Liver (tissue), 9 donors: Measurements from ENCODE around the gene INPP4A. TPM values are rescaled to one million over a fixed set of nuclear protein-coding genes. Genes with fewer than 3 reads are reported as not detected.

Source experiments
- DNase-seq: peaks from one replicate; pipeline ENCODE4 v3.0.0-alpha.2; 2017; ENCODE audit warnings: low spot score
- H3K27ac ChIP-seq, 2 donors: one replicate each; pipeline ENCODE4 v1.7.0; 2013; ENCODE audit warnings: inconsistent platforms in 2 of 2, low read length in 2 of 2, control low read depth in 1 of 2, low read depth in 1 of 2, mild to moderate bottlenecking in 1 of 2
- H3K27me3 ChIP-seq, 4 donors: one replicate each; pipeline versions ENCODE4 v1.6.1 to v1.7.0; 2013; ENCODE audit warnings: low read length in 3 of 4, inconsistent platforms in 1 of 4, mild to moderate bottlenecking in 1 of 4, moderate library complexity in 1 of 4; ENCODE audit not compliant: control insufficient read depth in 4 of 4, insufficient read depth in 4 of 4
- H3K36me3 ChIP-seq, 4 donors: one replicate each; pipeline versions ENCODE4 v1.6.1 to v1.7.0; 2013; ENCODE audit warnings: low read length in 3 of 4, mild to moderate bottlenecking in 3 of 4, low read depth in 1 of 4, moderate library complexity in 1 of 4; ENCODE audit not compliant: control insufficient read depth in 4 of 4, insufficient read depth in 3 of 4
- H3K4me1 ChIP-seq, 4 donors: one replicate each; pipeline versions ENCODE4 v1.6.1 to v1.7.0; 2013; ENCODE audit warnings: low read length in 3 of 4, mild to moderate bottlenecking in 3 of 4, moderate library complexity in 1 of 4; ENCODE audit not compliant: control insufficient read depth in 4 of 4, insufficient read depth in 4 of 4
- H3K4me3 ChIP-seq, 3 donors: one replicate each; pipeline versions ENCODE4 v1.6.1 to v1.7.0; 2013; ENCODE audit warnings: low read length in 3 of 3, control low read depth in 1 of 3, low read depth in 1 of 3, mild to moderate bottlenecking in 1 of 3
- H3K9ac ChIP-seq, 2 donors: one replicate each; pipeline ENCODE4 v1.7.0; 2013; ENCODE audit warnings: low read length in 2 of 2, mild to moderate bottlenecking in 2 of 2, moderate library complexity in 2 of 2, control low read depth in 1 of 2, low read depth in 1 of 2
- H3K9me3 ChIP-seq, 4 donors: one replicate each; pipeline versions ENCODE4 v1.6.1 to v1.7.0; 2013; ENCODE audit warnings: low read length in 3 of 4; ENCODE audit not compliant: control insufficient read depth in 4 of 4
- EGR1 ChIP-seq, 2 donors: IDR thresholded peaks; 2 replicates each; pipeline ENCODE4 v1.6.1; 2016 to 2018; ENCODE audit warnings: antibody characterized with exemption in 2 of 2, low read depth in 2 of 2
- FOXA1 ChIP-seq: IDR thresholded peaks from 2 replicates; pipeline ENCODE4 v1.6.1; 2016; ENCODE audit warnings: antibody characterized with exemption
- FOXA2 ChIP-seq: IDR thresholded peaks from 2 replicates; pipeline ENCODE4 v1.6.1; 2016; ENCODE audit warnings: antibody characterized with exemption
- GABPA ChIP-seq, 2 donors: IDR thresholded peaks in 1 of 2; conservative IDR thresholded peaks in 1 of 2; 2 replicates each; pipeline ENCODE4 v1.6.1; 2016; ENCODE audit warnings: antibody characterized with exemption in 2 of 2, mild to moderate bottlenecking in 1 of 2, moderate library complexity in 1 of 2
- HNF4A ChIP-seq, 2 donors: conservative IDR thresholded peaks; 2 replicates each; pipeline ENCODE4 v1.6.1; 2016; ENCODE audit warnings: antibody characterized with exemption in 2 of 2, mild to moderate bottlenecking in 2 of 2
- HNF4G ChIP-seq: IDR thresholded peaks from 2 replicates; pipeline ENCODE4 v1.6.1; 2016; ENCODE audit warnings: antibody characterized with exemption
- JUND ChIP-seq, 2 donors: IDR thresholded peaks; 2 replicates each; pipeline ENCODE4 v1.6.1; 2016; ENCODE audit warnings: antibody characterized with exemption in 2 of 2
- NR2F2 ChIP-seq: IDR thresholded peaks from 2 replicates; pipeline ENCODE4 v1.6.1; 2016; ENCODE audit warnings: antibody characterized with exemption
- RAD21 ChIP-seq, 2 donors: IDR thresholded peaks; 2 replicates each; pipeline ENCODE4 v1.6.1; 2016; ENCODE audit warnings: antibody characterized with exemption in 2 of 2, mild to moderate bottlenecking in 2 of 2
- RXRA ChIP-seq, 2 donors: IDR thresholded peaks; 2 replicates each; pipeline ENCODE4 v1.6.1; 2017 to 2018; ENCODE audit warnings: antibody characterized with exemption in 2 of 2, mild to moderate bottlenecking in 1 of 2
- SP1 ChIP-seq: IDR thresholded peaks from 2 replicates; pipeline ENCODE4 v1.6.1; 2018; ENCODE audit warnings: antibody characterized with exemption, mild to moderate bottlenecking
- TAF1 ChIP-seq: conservative IDR thresholded peaks from 2 replicates; pipeline ENCODE4 v1.6.1; 2016; ENCODE audit warnings: antibody characterized with exemption, mild to moderate bottlenecking
- YY1 ChIP-seq: IDR thresholded peaks from 2 replicates; pipeline ENCODE4 v1.6.1; 2016; ENCODE audit warnings: antibody characterized with exemption, mild to moderate bottlenecking
- WGBS: extraction: QIAGEN DNeasy Blood & Tissue Kit; methylation state at CpG from one replicate; pipeline ENCODE4 v1.1.7; 2013; 5-methylcytosine and 5-hydroxymethylcytosine counted together
- polyA plus RNA-seq, 2 donors: library from polyadenylated mRNA; stranded (reverse) in 1 of 2; unstranded in 1 of 2; fragments of 200-250 nt in 1 of 2; fragments of >200 nt in 1 of 2; fragmentation: Nextera tagmentation in 1 of 2; extraction: Ambion mirVana in 1 of 2; gene quantifications; one replicate each; pipeline versions ENCODE4 v1.2.1 to v1.2.3, GENCODE V29; 2013 to 2015
- total RNA-seq, 2 donors: library from RNA; depleted of rRNA; stranded (reverse); fragments of >200 nt; gene quantifications; one replicate each; pipeline ENCODE4 v1.2.3, GENCODE V29; 2014
- TF ChIP-seq, protein P1 (sequence below): IDR thresholded peaks from 2 replicates; pipeline ENCODE4 v1.6.1; 2016; ENCODE audit warnings: antibody characterized with exemption, mild to moderate bottlenecking
- TF ChIP-seq, protein P2 (sequence below): fragments of 150-350 bp; IDR thresholded peaks from 2 replicates; pipeline ENCODE4 v1.5.1; 2017; ENCODE audit warnings: improper control_type of control experiment, low read depth, low read length; ENCODE audit not compliant: missing input control
- TF ChIP-seq, protein P3 (sequence below): IDR thresholded peaks from 2 replicates; pipeline ENCODE4 v1.6.1; 2016; ENCODE audit warnings: antibody characterized with exemption
- TF ChIP-seq, protein P4 (sequence below): IDR thresholded peaks from 2 replicates; pipeline ENCODE4 v1.6.1; 2016; ENCODE audit warnings: antibody characterized with exemption
- TF ChIP-seq, protein P5 (sequence below): IDR thresholded peaks from 2 replicates; pipeline ENCODE4 v1.6.1; 2016; ENCODE audit warnings: antibody characterized with exemption
- donor health status: healthy.
- donor health status: healthy.
- donor health status: healthy.
- donor health status: healthy.
- donor health status: healthy.

The INPP4A gene
- total and polyA plus RNA-seq, 4 donors = 2.9 to 14.9 (median 7.2) TPM

DNA sequence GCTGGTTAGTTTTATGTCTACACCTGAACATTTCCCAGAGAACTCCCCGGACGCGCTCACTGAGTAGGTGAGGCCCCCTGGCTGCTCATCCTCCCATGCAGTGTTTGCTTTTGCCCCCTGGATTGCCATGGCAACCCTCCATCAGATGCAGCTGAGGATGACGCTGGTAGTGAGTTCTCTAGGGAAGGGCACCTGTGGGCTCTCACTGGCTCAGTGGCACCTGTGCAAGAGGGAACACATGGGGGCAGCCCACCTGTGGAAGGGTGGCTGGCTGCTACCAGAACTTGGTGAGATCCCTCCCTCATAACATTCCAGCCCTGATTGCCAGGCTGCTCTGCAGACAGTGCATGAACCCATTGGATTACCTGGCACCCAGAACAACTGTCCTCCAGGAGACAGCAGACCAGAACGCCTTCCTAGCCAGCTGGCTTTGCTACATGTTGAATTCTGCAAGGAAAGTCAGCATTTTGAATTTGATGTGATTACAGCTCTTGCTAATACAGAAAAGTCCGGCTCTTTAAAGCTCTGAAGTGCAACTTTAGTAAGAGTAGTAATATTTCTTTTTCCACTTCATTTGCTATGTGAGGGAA lies 142.0 kb downstream of the INPP4A start:
- Histone ChIP-seq H3K36me3 (peaks cover 0 to 6% (median 3%) of the 10 kb centered on the region in 4 donors), H3K9ac (no peak overlapping the region), H3K4me1 (peaks cover 0 to 7% (median 3%) of the 10 kb centered on the region in 4 donors), H3K27ac (no peak overlapping the region), H3K27me3 (no peaks in the 10 kb centered on the region), H3K4me3 (no peak overlapping the region), H3K9me3 (no peaks in the 10 kb centered on the region)
- TF ChIP-seq EGR1 (IDR thresholded peaks at IDR 0.05; ENCODE audit: low read depth in 2 of 2) (no peak), JUND (IDR thresholded peaks at IDR 0.05) (no peak), GABPA (IDR thresholded peaks at IDR 0.05 in 1 of 2, conservative IDR thresholded peaks at IDR 0.05 in 1 of 2) (no peak), RAD21 (IDR thresholded peaks at IDR 0.05) (no peak), TAF1 (no peak), RXRA (IDR thresholded peaks at IDR 0.05) (no peak), NR2F2 (no peak), FOXA2 (no peak), YY1 (no peak), SP1 (no peak), HNF4G (no peak), FOXA1 (no peak), HNF4A (conservative IDR thresholded peaks at IDR 0.05) (no peak)
- TF ChIP-seq, protein P1, sequence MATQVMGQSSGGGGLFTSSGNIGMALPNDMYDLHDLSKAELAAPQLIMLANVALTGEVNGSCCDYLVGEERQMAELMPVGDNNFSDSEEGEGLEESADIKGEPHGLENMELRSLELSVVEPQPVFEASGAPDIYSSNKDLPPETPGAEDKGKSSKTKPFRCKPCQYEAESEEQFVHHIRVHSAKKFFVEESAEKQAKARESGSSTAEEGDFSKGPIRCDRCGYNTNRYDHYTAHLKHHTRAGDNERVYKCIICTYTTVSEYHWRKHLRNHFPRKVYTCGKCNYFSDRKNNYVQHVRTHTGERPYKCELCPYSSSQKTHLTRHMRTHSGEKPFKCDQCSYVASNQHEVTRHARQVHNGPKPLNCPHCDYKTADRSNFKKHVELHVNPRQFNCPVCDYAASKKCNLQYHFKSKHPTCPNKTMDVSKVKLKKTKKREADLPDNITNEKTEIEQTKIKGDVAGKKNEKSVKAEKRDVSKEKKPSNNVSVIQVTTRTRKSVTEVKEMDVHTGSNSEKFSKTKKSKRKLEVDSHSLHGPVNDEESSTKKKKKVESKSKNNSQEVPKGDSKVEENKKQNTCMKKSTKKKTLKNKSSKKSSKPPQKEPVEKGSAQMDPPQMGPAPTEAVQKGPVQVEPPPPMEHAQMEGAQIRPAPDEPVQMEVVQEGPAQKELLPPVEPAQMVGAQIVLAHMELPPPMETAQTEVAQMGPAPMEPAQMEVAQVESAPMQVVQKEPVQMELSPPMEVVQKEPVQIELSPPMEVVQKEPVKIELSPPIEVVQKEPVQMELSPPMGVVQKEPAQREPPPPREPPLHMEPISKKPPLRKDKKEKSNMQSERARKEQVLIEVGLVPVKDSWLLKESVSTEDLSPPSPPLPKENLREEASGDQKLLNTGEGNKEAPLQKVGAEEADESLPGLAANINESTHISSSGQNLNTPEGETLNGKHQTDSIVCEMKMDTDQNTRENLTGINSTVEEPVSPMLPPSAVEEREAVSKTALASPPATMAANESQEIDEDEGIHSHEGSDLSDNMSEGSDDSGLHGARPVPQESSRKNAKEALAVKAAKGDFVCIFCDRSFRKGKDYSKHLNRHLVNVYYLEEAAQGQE = no peak
- TF ChIP-seq, protein P2, sequence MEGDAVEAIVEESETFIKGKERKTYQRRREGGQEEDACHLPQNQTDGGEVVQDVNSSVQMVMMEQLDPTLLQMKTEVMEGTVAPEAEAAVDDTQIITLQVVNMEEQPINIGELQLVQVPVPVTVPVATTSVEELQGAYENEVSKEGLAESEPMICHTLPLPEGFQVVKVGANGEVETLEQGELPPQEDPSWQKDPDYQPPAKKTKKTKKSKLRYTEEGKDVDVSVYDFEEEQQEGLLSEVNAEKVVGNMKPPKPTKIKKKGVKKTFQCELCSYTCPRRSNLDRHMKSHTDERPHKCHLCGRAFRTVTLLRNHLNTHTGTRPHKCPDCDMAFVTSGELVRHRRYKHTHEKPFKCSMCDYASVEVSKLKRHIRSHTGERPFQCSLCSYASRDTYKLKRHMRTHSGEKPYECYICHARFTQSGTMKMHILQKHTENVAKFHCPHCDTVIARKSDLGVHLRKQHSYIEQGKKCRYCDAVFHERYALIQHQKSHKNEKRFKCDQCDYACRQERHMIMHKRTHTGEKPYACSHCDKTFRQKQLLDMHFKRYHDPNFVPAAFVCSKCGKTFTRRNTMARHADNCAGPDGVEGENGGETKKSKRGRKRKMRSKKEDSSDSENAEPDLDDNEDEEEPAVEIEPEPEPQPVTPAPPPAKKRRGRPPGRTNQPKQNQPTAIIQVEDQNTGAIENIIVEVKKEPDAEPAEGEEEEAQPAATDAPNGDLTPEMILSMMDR = no peak
- TF ChIP-seq, protein P3, sequence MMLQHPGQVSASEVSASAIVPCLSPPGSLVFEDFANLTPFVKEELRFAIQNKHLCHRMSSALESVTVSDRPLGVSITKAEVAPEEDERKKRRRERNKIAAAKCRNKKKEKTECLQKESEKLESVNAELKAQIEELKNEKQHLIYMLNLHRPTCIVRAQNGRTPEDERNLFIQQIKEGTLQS = no peak
- TF ChIP-seq, protein P4, sequence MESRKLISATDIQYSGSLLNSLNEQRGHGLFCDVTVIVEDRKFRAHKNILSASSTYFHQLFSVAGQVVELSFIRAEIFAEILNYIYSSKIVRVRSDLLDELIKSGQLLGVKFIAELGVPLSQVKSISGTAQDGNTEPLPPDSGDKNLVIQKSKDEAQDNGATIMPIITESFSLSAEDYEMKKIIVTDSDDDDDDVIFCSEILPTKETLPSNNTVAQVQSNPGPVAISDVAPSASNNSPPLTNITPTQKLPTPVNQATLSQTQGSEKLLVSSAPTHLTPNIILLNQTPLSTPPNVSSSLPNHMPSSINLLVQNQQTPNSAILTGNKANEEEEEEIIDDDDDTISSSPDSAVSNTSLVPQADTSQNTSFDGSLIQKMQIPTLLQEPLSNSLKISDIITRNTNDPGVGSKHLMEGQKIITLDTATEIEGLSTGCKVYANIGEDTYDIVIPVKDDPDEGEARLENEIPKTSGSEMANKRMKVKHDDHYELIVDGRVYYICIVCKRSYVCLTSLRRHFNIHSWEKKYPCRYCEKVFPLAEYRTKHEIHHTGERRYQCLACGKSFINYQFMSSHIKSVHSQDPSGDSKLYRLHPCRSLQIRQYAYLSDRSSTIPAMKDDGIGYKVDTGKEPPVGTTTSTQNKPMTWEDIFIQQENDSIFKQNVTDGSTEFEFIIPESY = no peak
- TF ChIP-seq, protein P5, sequence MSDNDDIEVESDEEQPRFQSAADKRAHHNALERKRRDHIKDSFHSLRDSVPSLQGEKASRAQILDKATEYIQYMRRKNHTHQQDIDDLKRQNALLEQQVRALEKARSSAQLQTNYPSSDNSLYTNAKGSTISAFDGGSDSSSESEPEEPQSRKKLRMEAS = no peak
- no peak for DNase-seq
- 97% methylated on average over 6 of the region's 6 CpGs for WGBS
